SJSA1 (cell line): Measurements from ENCODE around the gene UNC45B. TPM values are rescaled to one million over a fixed set of nuclear protein-coding genes. Genes with fewer than 3 reads are reported as not detected.
"Not testable (repeated sequence)": the region's sequence is repeated elsewhere in the genome, so short reads cannot be mapped to it uniquely, and the experiment has no call there.

ENCODE experiments used
- DNase-seq, 2 experiments: peaks; one replicate each; pipeline ENCODE4 v3.0.0-alpha.2; 2015 to 2020; ENCODE audit warnings: low spot score in 2 of 2, low read depth in 1 of 2
- H3K27ac ChIP-seq: fragments of 250-450 bp; sonication (Bioruptor Pico); 2 replicates; pipeline ENCODE4 v1.5.1; 2020; ENCODE audit warnings: mild to moderate bottlenecking, moderate library complexity
- H3K27me3 ChIP-seq: fragments of 250-450 bp; sonication (Bioruptor Pico); replicated peaks from 2 replicates; pipeline ENCODE4 v1.5.1; 2020; ENCODE audit warnings: mild to moderate bottlenecking, moderate library complexity
- H3K36me3 ChIP-seq: fragments of 250-450 bp; sonication (Bioruptor Pico); 2 replicates; pipeline ENCODE4 v1.5.1; 2020; ENCODE audit warnings: mild to moderate bottlenecking
- H3K4me1 ChIP-seq: fragments of 250-450 bp; sonication (Bioruptor Pico); replicated peaks from 2 replicates; pipeline ENCODE4 v1.6.1; 2021; ENCODE audit warnings: mild to moderate bottlenecking
- H3K4me3 ChIP-seq: fragments of 250-450 bp; sonication (Bioruptor Pico); 2 replicates; pipeline ENCODE4 v1.5.1; 2020; ENCODE audit warnings: mild to moderate bottlenecking
- H3K9me3 ChIP-seq: fragments of 250-450 bp; sonication (Bioruptor Pico); replicated peaks from 2 replicates; pipeline ENCODE4 v1.5.1; 2020; ENCODE audit warnings: mild to moderate bottlenecking
- total RNA-seq: library from RNA; depleted of rRNA; stranded (reverse); fragments of >200 nt; shearing (Covaris generic); gene quantifications from 2 replicates; pipeline ENCODE4 v1.2.3, GENCODE V29; 2014; rRNA removed

Gene UNC45B
- total RNA-seq, result not detected in 2 replicates

- DNase-seq, result no peak
- H3K4me1 ChIP-seq, result no peaks in the 10 kb centered on the region
- no peak within 1 kb of the TSS for H3K27ac ChIP-seq
- peaks cover 3% of the 10 kb centered on the region; the same call in 1 of the 2 replicates for H3K27me3 ChIP-seq
- H3K9me3 ChIP-seq, result no peaks in the 10 kb centered on the region
- H3K36me3 ChIP-seq, result no peaks in the 10 kb centered on the region
- no peak within 1 kb of the TSS for H3K4me3 ChIP-seq
These were observed at the start of gene UNC45B for GRCh38 chr17:35147375-35147905. Gene UNC45B, plus strand, starts transcription at chr17:35147817. Its CDS starts 447 bp downstream, at chr17:35148264.

- Histone ChIP-seq H3K4me3 (no peak overlapping the region), H3K36me3 (peaks cover 33% of the 10 kb centered on the region), H3K4me1 (no peaks in the 10 kb centered on the region), H3K27me3 (no peaks in the 10 kb centered on the region), H3K27ac (no peak overlapping the region), H3K9me3 (no peaks in the 10 kb centered on the region)
- no peak for DNase-seq
These were observed 47.7 kb upstream of the UNC45B start for GRCh38 chr17:35099908-35100307.

GRCh38 chr17:35101036-35101435 is 46.6 kb upstream of the UNC45B start:
- H3K4me3 ChIP-seq, result no peak overlapping the region
- H3K36me3 ChIP-seq, result peaks cover 40% of the 10 kb centered on the region
- H3K4me1 ChIP-seq, result no peaks in the 10 kb centered on the region
- no peaks in the 10 kb centered on the region for H3K27me3 ChIP-seq
- no peak overlapping the region for H3K27ac ChIP-seq
- no peaks in the 10 kb centered on the region for H3K9me3 ChIP-seq
- no peak for DNase-seq

- H3K36me3 ChIP-seq, result peaks cover 47% of the 10 kb centered on the region
- H3K27me3 ChIP-seq, result no peaks in the 10 kb centered on the region
- H3K4me1 ChIP-seq, result no peaks in the 10 kb centered on the region
- H3K27ac ChIP-seq, result no peak overlapping the region
- no peak for DNase-seq
- H3K9me3 ChIP-seq, result no peaks in the 10 kb centered on the region
- no peak overlapping the region for H3K4me3 ChIP-seq
These were observed 45.9 kb upstream of the UNC45B start for GRCh38 chr17:35101725-35102124.

- no peak for DNase-seq
- no peak overlapping the region for H3K4me3 ChIP-seq
- peaks cover 4% of the 10 kb centered on the region for H3K4me1 ChIP-seq
- no peak overlapping the region for H3K27ac ChIP-seq
- H3K27me3 ChIP-seq, result no peaks in the 10 kb centered on the region
- peaks cover 55% of the 10 kb centered on the region for H3K36me3 ChIP-seq
- no peaks in the 10 kb centered on the region for H3K9me3 ChIP-seq
These were observed 44.3 kb upstream of the UNC45B start for GRCh38 chr17:35103271-35103670.

- no peak for DNase-seq
- peaks cover 49% of the 10 kb centered on the region for H3K36me3 ChIP-seq
- H3K4me3 ChIP-seq, result no peak overlapping the region
- H3K4me1 ChIP-seq, result peaks cover 4% of the 10 kb centered on the region
- no peaks in the 10 kb centered on the region for H3K27me3 ChIP-seq
- H3K27ac ChIP-seq, result no peak overlapping the region
- no peaks in the 10 kb centered on the region for H3K9me3 ChIP-seq
These were observed 42.7 kb upstream of the UNC45B start for GRCh38 chr17:35104844-35105450.

- not testable (repeated sequence) for H3K27ac ChIP-seq, H3K4me3 ChIP-seq, H3K9me3 ChIP-seq, DNase-seq, H3K27me3 ChIP-seq
- Histone ChIP-seq H3K4me1 (peaks cover 11% of the 10 kb centered on the region), H3K36me3 (peaks cover 40% of the 10 kb centered on the region)
These were observed 36.8 kb upstream of the UNC45B start for GRCh38 chr17:35110791-35111190.

- Histone ChIP-seq H3K27me3 (no peaks in the 10 kb centered on the region), H3K4me3 (no peak overlapping the region), H3K4me1 (peaks cover 43% of the 10 kb centered on the region), H3K9me3 (no peaks in the 10 kb centered on the region), H3K36me3 (peaks cover 41% of the 10 kb centered on the region), H3K27ac (no peak overlapping the region)
- no peak for DNase-seq
These were observed 30.8 kb upstream of the UNC45B start for GRCh38 chr17:35116845-35117244.

GRCh38 chr17:35117984-35118383 is 29.6 kb upstream of the UNC45B start:
- peak in 1 of 2 experiments; percentile 18 for DNase-seq
- Histone ChIP-seq H3K27me3 (no peaks in the 10 kb centered on the region), H3K9me3 (no peaks in the 10 kb centered on the region), H3K36me3 (peaks cover 36% of the 10 kb centered on the region), H3K27ac (no peak overlapping the region), H3K4me3 (no peak overlapping the region), H3K4me1 (peaks cover 43% of the 10 kb centered on the region)

- peak within 1 kb of the TSS; percentile 66 for H3K27ac ChIP-seq
- H3K36me3 ChIP-seq, result peaks cover 34% of the 10 kb centered on the region
- no peaks in the 10 kb centered on the region for H3K9me3 ChIP-seq
- peaks cover 43% of the 10 kb centered on the region for H3K4me1 ChIP-seq
- peak; percentile 80 to 85 for DNase-seq
- no peaks in the 10 kb centered on the region for H3K27me3 ChIP-seq
- peak within 1 kb of the TSS; percentile 66 for H3K4me3 ChIP-seq
These were observed 28.0 kb upstream of the UNC45B start, which contains the start of gene RAD51D for GRCh38 chr17:35119370-35120165. Gene RAD51D, minus strand, starts transcription at chr17:35119860. Its CDS starts 247 bp downstream, at chr17:35119613.

- no peak for DNase-seq
- Histone ChIP-seq H3K27ac (no peak within 1 kb of the TSS), H3K4me1 (peaks cover 31% of the 10 kb centered on the region)
These were observed 26.3 kb upstream of the UNC45B start, which contains the start of gene FNDC8 for GRCh38 chr17:35121315-35121714. Gene FNDC8, plus strand, starts transcription at chr17:35121615. Its CDS starts 79 bp downstream, at chr17:35121694.

GRCh38 chr17:35127751-35128514 is 19.7 kb upstream of the UNC45B start:
- no peaks in the 10 kb centered on the region for H3K4me1 ChIP-seq
- H3K27me3 ChIP-seq, result no peaks in the 10 kb centered on the region
- no peaks in the 10 kb centered on the region for H3K9me3 ChIP-seq
- no peak overlapping the region for H3K4me3 ChIP-seq
- peaks cover 18% of the 10 kb centered on the region for H3K36me3 ChIP-seq
- H3K27ac ChIP-seq, result no peak overlapping the region
- no peak for DNase-seq

More at GRCh38 chr17:35121315-35121714, 26.3 kb upstream of the UNC45B start, which contains the start of gene FNDC8:
- Histone ChIP-seq H3K9me3 (no peaks in the 10 kb centered on the region), H3K36me3 (peaks cover 23% of the 10 kb centered on the region), H3K4me3 (no peak within 1 kb of the TSS), H3K27me3 (no peaks in the 10 kb centered on the region)

- Histone ChIP-seq H3K4me3 (no peak overlapping the region), H3K27me3 (no peaks in the 10 kb centered on the region), H3K4me1 (no peaks in the 10 kb centered on the region), H3K9me3 (no peaks in the 10 kb centered on the region), H3K36me3 (peaks cover 32% of the 10 kb centered on the region), H3K27ac (no peak overlapping the region)
- no peak for DNase-seq
These were observed 18.3 kb upstream of the UNC45B start for GRCh38 chr17:35129154-35129972.
